NCI-H1105 treated with DMSO at 0.1 percent for 48 hours (cell line): ENCODE data around the gene ACBD4.

ENCODE experiments used
- DNase-seq: peaks from one replicate; lab custom pipeline; 2025; lab: John Stamatoyannopoulos, UW

ACBD4 gene

GRCh38 chr17:45104497-45104896 lies 31.0 kb upstream of the ACBD4 start:
- DNase-seq, result no peak

- no peak for DNase-seq
These were observed 30.4 kb upstream of the ACBD4 start for GRCh38 chr17:45104907-45105624.

- no peak for DNase-seq
These were observed 29.4 kb upstream of the ACBD4 start for GRCh38 chr17:45106096-45106495.

- DNase-seq, result no peak
These were observed 28.9 kb upstream of the ACBD4 start for GRCh38 chr17:45106582-45106981.

- no peak for DNase-seq
These were observed 28.0 kb upstream of the ACBD4 start for GRCh38 chr17:45107293-45108010.

GRCh38 chr17:45108051-45108450 lies 27.4 kb upstream of the ACBD4 start:
- no peak for DNase-seq

- no peak for DNase-seq
These were observed 26.6 kb upstream of the ACBD4 start for GRCh38 chr17:45108595-45109521.

GRCh38 chr17:45110676-45111611 lies 24.5 kb upstream of the ACBD4 start:
- DNase-seq, result no peak

- no peak for DNase-seq
These were observed 23.6 kb upstream of the ACBD4 start for GRCh38 chr17:45111850-45112249.

GRCh38 chr17:45112559-45113423 lies 22.7 kb upstream of the ACBD4 start:
- no peak for DNase-seq

GRCh38 chr17:45113424-45113754 lies 22.1 kb upstream of the ACBD4 start:
- DNase-seq, result no peak

GRCh38 chr17:45114117-45114932 lies 21.2 kb upstream of the ACBD4 start:
- DNase-seq, result no peak

GRCh38 chr17:45115015-45115625 lies 20.4 kb upstream of the ACBD4 start:
- no peak for DNase-seq

- DNase-seq, result no peak
These were observed 19.6 kb upstream of the ACBD4 start for GRCh38 chr17:45115871-45116270.

GRCh38 chr17:45116434-45117016 lies 19.0 kb upstream of the ACBD4 start:
- DNase-seq, result no peak

- DNase-seq, result no peak
These were observed 18.2 kb upstream of the ACBD4 start for GRCh38 chr17:45117334-45117733.

GRCh38 chr17:45117848-45118646 lies 17.4 kb upstream of the ACBD4 start:
- no peak for DNase-seq

- no peak for DNase-seq
These were observed 16.8 kb upstream of the ACBD4 start for GRCh38 chr17:45118691-45119090.
